Measurements from ENCODE around the gene SMAD9.

GRCh38 chr13:36910545-36910944 is 9.5 kb downstream of the SMAD9 start:
- TF ChIP-seq RFX5 (IDR thresholded peaks at IDR 0.05; ENCODE audit: low read length) (no peak), JUND (IDR thresholded peaks at IDR 0.05) (no peak), POLR2AphosphoS5 (IDR thresholded peaks at IDR 0.05; ENCODE audit: low read depth, low read length) (no peak), CTCF (IDR thresholded peaks at IDR 0.05) (no peak), GABPA (IDR thresholded peaks at IDR 0.05; ENCODE audit: low read depth) (no peak), EZH2phosphoT487 (IDR thresholded peaks at IDR 0.05; ENCODE audit: borderline replicate concordance, low read depth) (no peak), GATA2 (CRISPR knock-in tag; IDR thresholded peaks at IDR 0.05) (no peak), FOXJ3 (CRISPR knock-in tag; IDR thresholded peaks at IDR 0.05) (no peak), MEF2A (IDR thresholded peaks at IDR 0.05; ENCODE audit: borderline replicate concordance, low read depth) (no peak), USF1 (IDR thresholded peaks at IDR 0.05; ENCODE audit: borderline replicate concordance, low read depth) (no peak), ZBTB33 (IDR thresholded peaks at IDR 0.05; ENCODE audit: borderline replicate concordance, low read depth) (no peak), RAD21 (IDR thresholded peaks at IDR 0.05; ENCODE audit: low read length) (no peak), MAX (IDR thresholded peaks at IDR 0.05; ENCODE audit: low read depth) (no peak)
